Aorta (tissue), 5 donors: ENCODE data around the gene ATXN7. TPM values are rescaled to one million over a fixed set of nuclear protein-coding genes. Genes with fewer than 3 reads are reported as not detected.

ENCODE experiments used
- ATAC-seq: fragments of 200-7000 bp; cut with Tn5 transposase; one replicate; pipeline ENCODE4 v1.9.1; 2022; ENCODE audit warnings: moderate library complexity; ENCODE audit not compliant: low FRiP score
- DNase-seq, 2 donors: peaks; one replicate each; pipeline ENCODE4 v3.0.0-alpha.2; 2020
- H3K27ac ChIP-seq, 2 donors: one replicate each; pipeline ENCODE4 v1.5.1; 2013; ENCODE audit warnings: low read length in 2 of 2, mild to moderate bottlenecking in 2 of 2, moderate library complexity in 2 of 2, control low read depth in 1 of 2, inconsistent platforms in 1 of 2, low read depth in 1 of 2
- H3K27me3 ChIP-seq, 2 donors: one replicate each; pipeline ENCODE4 v1.6.1; 2013; ENCODE audit warnings: control low read depth in 1 of 2, low read length in 1 of 2, mild to moderate bottlenecking in 1 of 2, moderate library complexity in 1 of 2; ENCODE audit not compliant: insufficient read depth in 2 of 2, control insufficient read depth in 1 of 2
- H3K36me3 ChIP-seq, 2 donors: one replicate each; pipeline ENCODE4 v1.6.1; 2013; ENCODE audit warnings: control low read depth in 1 of 2, low read length in 1 of 2, mild to moderate bottlenecking in 1 of 2; ENCODE audit not compliant: insufficient read depth in 2 of 2, control insufficient read depth in 1 of 2
- H3K4me1 ChIP-seq, 2 donors: one replicate each; pipeline ENCODE4 v1.6.1; 2013; ENCODE audit warnings: low read length in 2 of 2, control low read depth in 1 of 2, mild to moderate bottlenecking in 1 of 2, moderate library complexity in 1 of 2; ENCODE audit not compliant: insufficient read depth in 2 of 2, control insufficient read depth in 1 of 2
- H3K4me3 ChIP-seq, 2 donors: one replicate each; pipeline ENCODE4 v1.5.1; 2013; ENCODE audit warnings: low read length in 2 of 2, control low read depth in 1 of 2, mild to moderate bottlenecking in 1 of 2
- H3K9me3 ChIP-seq: one replicate; pipeline ENCODE4 v1.6.1; 2013; ENCODE audit warnings: mild to moderate bottlenecking, low read length; ENCODE audit not compliant: control insufficient read depth
- WGBS, 2 donors: extraction: QIAGEN DNeasy Blood & Tissue Kit; methylation state at CpG; one replicate each; pipeline ENCODE4 v1.1.7; 2013; 5-methylcytosine and 5-hydroxymethylcytosine counted together
- intact Hi-C, 2 donors: fragments of 100-400 bp; cut with DNase I; formaldehyde crosslinking; loops; one replicate each; pipeline versions ENCODE4 v1.14.2 to v1.15.0; 2022
- polyA plus RNA-seq, 2 donors: library from polyadenylated mRNA; stranded (reverse); fragments of 200-250 nt; gene quantifications; one replicate each; pipeline ENCODE4 v1.2.3, GENCODE V29; 2013
- total RNA-seq, 2 donors: library from RNA; stranded (reverse); fragmentation: NEBNext Ultra II Directional; extraction: Animal tissue kit (Norgen Biotek cat#: 25700); gene quantifications; one replicate each; pipeline ENCODE4 v1.2.1, GENCODE V29; 2021
- donor health status: healthy with polysubstance abuse.
- donor health status: Bipolar disorder and iron deficiency.
- donor health status: DM: no; HTN: no; CAD: no.
- donor health status: DM: no; HTN: no; CAD: no.
- donor health status: DM: yes; HTN: yes; CAD: no.

Gene ATXN7
- total and polyA plus RNA-seq, 4 donors = 4.1 to 52.5 (median 29.2) TPM

DNA sequence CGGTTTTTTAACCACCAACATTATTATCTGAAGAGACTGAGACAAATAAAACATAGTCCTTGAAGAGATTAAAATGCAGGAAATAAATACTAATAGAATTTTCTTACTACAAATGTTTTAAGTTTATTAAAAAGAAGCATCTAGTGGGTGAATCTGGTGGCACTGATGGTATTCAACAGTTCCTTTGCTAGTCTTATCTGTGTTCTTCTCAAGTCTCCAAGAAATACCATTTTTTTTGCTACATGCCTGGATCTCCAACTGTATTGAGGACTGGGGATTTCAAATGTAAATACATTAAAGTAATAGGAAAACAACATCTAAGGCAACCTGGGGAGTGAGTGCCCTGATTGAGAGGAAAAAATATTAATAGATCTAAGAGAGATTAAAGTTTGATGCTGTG lies 22.0 kb upstream of the ATXN7 start:
- H3K4me1 ChIP-seq = no peaks in the 10 kb centered on the region
- H3K27me3 ChIP-seq = no peaks in the 10 kb centered on the region
- 0 to 46% methylated on average over 1 of the region's 1 CpG for WGBS, 2 donors
- no peak overlapping the region for H3K4me3 ChIP-seq
- ATAC-seq (no peak), DNase-seq (no peak)
- H3K9me3 ChIP-seq = no peaks in the 10 kb centered on the region
- H3K27ac ChIP-seq = no peak overlapping the region
- H3K36me3 ChIP-seq = no peaks in the 10 kb centered on the region
- intact Hi-C loops = no loop called here

DNA sequence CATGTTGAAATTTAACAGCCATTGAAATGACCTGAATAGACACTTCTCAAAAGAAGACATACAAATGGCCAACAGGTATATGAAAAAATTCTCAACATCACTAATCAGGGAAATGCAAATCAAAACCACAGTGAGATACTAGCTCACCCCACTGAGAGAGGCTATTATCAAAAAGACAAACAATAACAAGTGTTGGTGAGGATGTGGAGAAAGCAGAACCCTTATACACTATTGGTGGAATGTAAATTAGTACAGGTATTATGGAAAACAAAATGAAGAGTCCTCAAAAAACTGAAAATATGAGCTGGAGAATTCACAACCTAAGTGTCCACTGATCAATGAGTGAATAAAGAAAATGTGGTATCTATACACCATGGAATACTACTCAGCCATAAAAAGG lies 21.5 kb upstream of the ATXN7 start:
- H3K4me1 ChIP-seq = no peaks in the 10 kb centered on the region
- no peak overlapping the region for H3K4me3 ChIP-seq
- H3K36me3 ChIP-seq = no peaks in the 10 kb centered on the region
- DNase-seq (no peak), ATAC-seq (no peak)
- intact Hi-C loops = no loop called here
- no peak overlapping the region for H3K27ac ChIP-seq
- H3K9me3 ChIP-seq = no peaks in the 10 kb centered on the region
- no peaks in the 10 kb centered on the region for H3K27me3 ChIP-seq

DNA sequence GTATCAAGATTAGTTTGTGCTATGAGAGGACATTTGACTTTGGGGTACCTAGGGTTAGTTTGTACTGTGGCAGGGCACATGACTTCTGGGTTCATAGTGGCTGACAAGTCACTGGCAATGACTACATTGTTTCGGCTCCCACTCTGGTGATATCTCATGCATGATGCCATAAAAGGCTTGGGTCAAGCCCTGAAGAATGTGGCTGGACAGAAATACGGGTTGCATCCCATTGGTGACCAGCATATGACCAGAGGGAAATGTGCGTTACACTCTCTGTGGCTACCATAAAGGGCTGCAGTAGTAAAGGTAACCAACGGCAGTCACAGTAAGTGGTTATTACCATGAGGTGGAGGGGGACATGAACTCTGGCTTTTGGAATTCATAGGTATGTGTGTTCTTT lies 18.5 kb upstream of the ATXN7 start:
- H3K4me3 ChIP-seq = no peak overlapping the region
- 86 to 89% methylated on average over 4 of the region's 4 CpGs for WGBS, 2 donors
- H3K27ac ChIP-seq = no peak overlapping the region
- no peaks in the 10 kb centered on the region for H3K36me3 ChIP-seq
- peaks cover 0 to 2% of the 10 kb centered on the region in 2 donors for H3K4me1 ChIP-seq
- DNase-seq (no peak), ATAC-seq (no peak)
- H3K9me3 ChIP-seq = no peaks in the 10 kb centered on the region
- intact Hi-C loops = no loop called here
- no peaks in the 10 kb centered on the region for H3K27me3 ChIP-seq

DNA sequence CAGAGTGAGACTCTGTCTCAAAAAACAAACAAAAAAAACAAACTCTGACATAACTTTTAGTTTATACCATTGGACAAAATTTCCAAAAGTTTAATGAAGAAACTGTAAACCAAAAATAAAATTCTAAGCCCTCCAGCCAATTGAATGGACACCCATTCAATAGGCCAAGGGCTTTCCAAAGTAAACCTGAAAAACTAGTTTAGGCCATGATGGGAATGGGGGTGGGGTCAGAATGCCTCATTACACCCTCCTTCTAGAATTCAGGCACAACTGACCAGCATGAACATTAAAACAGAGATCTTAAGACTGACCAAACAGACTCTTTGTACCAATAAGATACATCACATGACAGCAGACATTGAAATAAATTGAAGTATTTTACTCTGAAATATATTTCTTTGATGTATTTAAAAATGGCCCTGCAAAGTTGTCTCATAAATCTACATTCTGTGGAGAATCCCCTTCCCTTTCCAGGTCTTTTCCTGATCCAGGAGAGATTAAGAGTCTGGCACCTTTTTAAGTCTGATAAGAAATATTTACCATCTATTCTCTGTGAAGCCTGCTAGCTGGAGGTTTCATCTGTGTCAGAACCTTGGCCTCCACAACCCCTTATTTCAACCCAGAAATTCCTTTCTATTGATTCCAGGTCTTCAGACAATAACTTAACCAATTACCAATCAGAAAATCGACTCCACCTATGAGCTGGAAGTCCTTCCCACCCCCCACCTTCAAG lies 15.8 kb upstream of the ATXN7 start:
- peaks cover 0 to 2% of the 10 kb centered on the region in 2 donors for H3K4me1 ChIP-seq
- no peaks in the 10 kb centered on the region for H3K27me3 ChIP-seq
- intact Hi-C loops = no loop called here
- H3K27ac ChIP-seq = no peak overlapping the region
- no peak overlapping the region for H3K4me3 ChIP-seq
- DNase-seq = no peak
- no peaks in the 10 kb centered on the region for H3K36me3 ChIP-seq
- WGBS, 2 donors = 85 to 86% methylated on average over 1 of the region's 1 CpG
- ATAC-seq = no peak
- H3K9me3 ChIP-seq = no peaks in the 10 kb centered on the region

DNA sequence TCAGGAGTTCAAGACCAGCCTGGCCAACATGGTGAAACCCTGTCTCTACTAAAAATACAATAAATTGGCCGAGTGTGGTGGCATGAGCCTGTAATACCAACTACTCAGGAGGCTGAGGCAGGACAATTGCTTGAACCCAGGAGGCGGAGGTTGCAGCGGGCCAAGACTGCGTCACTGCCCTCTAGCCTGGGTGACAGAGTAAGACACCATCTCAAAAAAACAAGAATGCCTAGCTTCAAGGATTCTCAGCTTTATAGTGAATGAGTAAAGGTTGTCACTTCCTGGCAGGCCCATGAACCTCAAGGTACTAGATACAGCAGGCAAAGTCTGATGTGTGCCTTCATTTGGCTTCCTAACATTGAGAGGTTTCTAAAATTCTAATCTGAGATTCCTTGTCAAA lies 14.5 kb upstream of the ATXN7 start:
- ATAC-seq (no peak), DNase-seq (no peak)
- no peak overlapping the region for H3K27ac ChIP-seq
- no peak overlapping the region for H3K4me3 ChIP-seq
- WGBS, 2 donors = 95 to 96% methylated on average over 4 of the region's 4 CpGs
- no peaks in the 10 kb centered on the region for H3K36me3 ChIP-seq
- peaks cover 0 to 2% of the 10 kb centered on the region in 2 donors for H3K4me1 ChIP-seq
- intact Hi-C loops = no loop called here
- H3K27me3 ChIP-seq = no peaks in the 10 kb centered on the region
- H3K9me3 ChIP-seq = no peaks in the 10 kb centered on the region

DNA sequence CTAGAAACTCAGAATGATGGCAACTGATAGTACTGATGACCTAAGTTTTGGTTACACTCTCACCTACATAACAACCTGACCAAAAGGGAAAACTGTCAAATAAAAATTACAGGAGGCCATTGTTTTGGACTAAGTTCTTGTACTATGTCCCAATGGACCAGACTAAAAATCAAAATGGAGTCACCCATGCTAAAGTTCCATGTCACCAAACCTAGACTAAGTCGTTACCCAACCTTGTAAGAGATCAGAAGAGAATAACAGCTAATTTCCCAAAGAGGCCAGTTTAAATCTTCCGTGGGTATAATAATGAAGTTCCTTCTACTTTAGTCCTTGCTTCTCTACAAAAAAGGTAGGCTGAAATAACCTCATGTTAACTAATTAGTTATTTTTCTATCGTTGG lies 12.4 kb upstream of the ATXN7 start:
- 99 to 100% methylated on average over 3 of the region's 3 CpGs for WGBS, 2 donors
- Histone ChIP-seq H3K27ac (no peak overlapping the region), H3K9me3 (no peaks in the 10 kb centered on the region), H3K4me3 (no peak overlapping the region), H3K27me3 (no peaks in the 10 kb centered on the region), H3K4me1 (peaks cover 0 to 2% of the 10 kb centered on the region in 2 donors), H3K36me3 (no peaks in the 10 kb centered on the region)
- DNase-seq (no peak), ATAC-seq (no peak)
- intact Hi-C loops = no loop called here

DNA sequence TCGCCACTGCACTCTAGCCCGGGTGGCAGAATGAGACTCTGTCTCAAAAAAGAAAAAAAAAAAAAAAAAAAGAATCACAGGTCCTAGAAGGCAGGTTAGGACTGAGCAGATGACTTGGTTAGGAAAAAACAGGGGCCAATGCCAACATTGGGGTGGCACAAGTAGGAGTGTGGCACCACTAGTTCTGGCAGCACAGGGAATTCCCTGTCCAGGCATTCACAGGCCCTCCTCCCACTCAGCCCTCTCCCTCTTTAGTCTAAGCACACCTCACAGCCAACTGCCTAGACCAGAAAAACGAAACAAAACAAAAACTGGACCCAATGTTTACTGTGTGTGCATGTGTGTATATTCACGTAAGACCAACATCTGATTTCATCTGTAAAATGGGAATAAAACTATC lies 10.6 kb upstream of the ATXN7 start:
- no peak overlapping the region for H3K4me3 ChIP-seq
- intact Hi-C loops = no loop called here
- H3K4me1 ChIP-seq = peaks cover 0 to 1% of the 10 kb centered on the region in 2 donors
- no peaks in the 10 kb centered on the region for H3K9me3 ChIP-seq
- ATAC-seq (no peak), DNase-seq (no peak)
- H3K27me3 ChIP-seq = no peaks in the 10 kb centered on the region
- no peak overlapping the region for H3K27ac ChIP-seq
- H3K36me3 ChIP-seq = no peaks in the 10 kb centered on the region
- WGBS, 2 donors = 84 to 90% methylated on average over 4 of the region's 4 CpGs

DNA sequence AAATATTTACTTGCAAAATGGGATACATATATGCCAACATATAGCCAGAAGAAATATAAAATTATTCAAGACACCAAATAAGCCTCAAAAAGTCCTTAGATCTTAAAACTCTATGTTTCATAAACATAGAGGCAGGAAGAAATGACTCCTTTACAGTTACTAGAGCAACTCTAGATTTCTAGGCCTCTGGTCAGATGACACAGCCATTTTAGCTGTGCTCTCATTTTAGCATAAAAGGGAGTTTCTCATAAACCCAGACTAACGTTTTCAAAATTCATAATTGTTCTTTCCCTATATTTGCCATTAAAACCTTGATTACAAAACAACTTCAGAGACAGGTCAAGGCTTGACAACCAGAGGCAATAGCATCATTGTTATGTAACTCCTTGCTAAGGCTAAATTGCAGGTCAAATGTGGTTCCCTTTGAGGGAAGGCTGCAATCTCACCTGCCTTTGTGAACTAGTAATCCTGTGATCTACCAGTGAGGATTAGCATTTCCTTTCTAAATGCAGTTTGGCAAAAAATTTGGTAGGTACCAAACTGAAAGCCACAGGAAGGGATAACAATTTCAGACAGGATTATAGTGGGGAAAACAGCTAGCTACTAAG lies 8.2 kb upstream of the ATXN7 start:
- no peak overlapping the region for H3K27ac ChIP-seq
- no peak for ATAC-seq
- no peaks in the 10 kb centered on the region for H3K36me3 ChIP-seq
- H3K27me3 ChIP-seq = no peaks in the 10 kb centered on the region
- WGBS, 2 donors = 29 to 41% methylated on average over 1 of the region's 1 CpG
- H3K4me1 ChIP-seq = peaks cover 0 to 2% of the 10 kb centered on the region in 2 donors
- intact Hi-C loops = no loop called here
- no peak overlapping the region for H3K4me3 ChIP-seq
- no peak for DNase-seq
- no peaks in the 10 kb centered on the region for H3K9me3 ChIP-seq

DNA sequence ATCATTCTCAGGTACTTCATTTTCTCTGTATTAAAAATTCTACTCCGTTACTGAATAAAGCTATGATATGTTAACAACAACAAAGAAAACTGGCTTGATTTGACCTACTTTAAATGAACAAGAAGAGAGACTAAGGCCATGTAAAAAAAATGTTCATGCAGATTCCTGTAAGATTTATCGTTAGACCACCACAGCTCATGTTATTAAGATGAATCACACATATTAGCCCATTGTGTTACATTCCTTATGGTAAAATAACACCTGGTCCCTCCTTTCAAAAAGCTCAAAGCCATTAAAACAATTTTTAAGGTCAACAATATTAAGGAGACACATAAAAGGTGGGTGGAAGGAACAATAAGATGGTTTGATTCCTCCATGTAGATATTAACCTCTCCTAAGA lies 6.4 kb upstream of the ATXN7 start:
- ATAC-seq (no peak), DNase-seq (no peak)
- Histone ChIP-seq H3K27ac (no peak overlapping the region), H3K27me3 (no peaks in the 10 kb centered on the region), H3K36me3 (no peaks in the 10 kb centered on the region), H3K9me3 (no peaks in the 10 kb centered on the region), H3K4me3 (no peak overlapping the region), H3K4me1 (peaks cover 0 to 2% of the 10 kb centered on the region in 2 donors)
- WGBS, 2 donors = 93% methylated on average over 2 of the region's 2 CpGs
- intact Hi-C loops = no loop called here
